ENCODE measurements around the gene LTBP4. TPM values are rescaled to one million over a fixed set of nuclear protein-coding genes. Genes with fewer than 3 reads are reported as not detected.

Gene LTBP4
- total RNA-seq, 1 donor from 2014 or later, result 93.6 TPM

GRCh38 chr19:40626918-40627317, 25.7 kb downstream of the LTBP4 start:
- H3K27ac Mint-ChIP-seq (ENCODE audit: unreplicated experiment), result no peak overlapping the region
- TF ChIP-seq CTCF (IDR thresholded peaks at IDR 0.05), result no peak
- DNase-seq (ENCODE audit: extremely low spot score, unreplicated experiment), result no peak
- H3K36me3 Mint-ChIP-seq (ENCODE audit: unreplicated experiment), result peaks cover 24% of the 10 kb centered on the region
- H3K27me3 Mint-ChIP-seq (ENCODE audit: unreplicated experiment), result no peaks in the 10 kb centered on the region
- H3K4me3 Mint-ChIP-seq (ENCODE audit: unreplicated experiment), result no peak overlapping the region
- H3K4me1 Mint-ChIP-seq (ENCODE audit: unreplicated experiment), result peaks cover 18% of the 10 kb centered on the region
- no peaks in the 10 kb centered on the region for H3K9me3 Mint-ChIP-seq (ENCODE audit: unreplicated experiment)

- no peak overlapping the region for H3K4me3 Mint-ChIP-seq (ENCODE audit: unreplicated experiment)
- H3K4me1 Mint-ChIP-seq (ENCODE audit: unreplicated experiment), result peaks cover 22% of the 10 kb centered on the region
- no peak for TF ChIP-seq CTCF (IDR thresholded peaks at IDR 0.05)
- peaks cover 23% of the 10 kb centered on the region for H3K36me3 Mint-ChIP-seq (ENCODE audit: unreplicated experiment)
- no peaks in the 10 kb centered on the region for H3K27me3 Mint-ChIP-seq (ENCODE audit: unreplicated experiment)
- no peaks in the 10 kb centered on the region for H3K9me3 Mint-ChIP-seq (ENCODE audit: unreplicated experiment)
- no peak for DNase-seq (ENCODE audit: extremely low spot score, unreplicated experiment)
- no peak overlapping the region for H3K27ac Mint-ChIP-seq (ENCODE audit: unreplicated experiment)
Measured at GRCh38 chr19:40627486-40628279, 26.5 kb downstream of the LTBP4 start.

GRCh38 chr19:40629346-40629745, 28.2 kb downstream of the LTBP4 start:
- Mint-ChIP-seq H3K27ac (ENCODE audit: unreplicated experiment) (no peak overlapping the region), H3K27me3 (ENCODE audit: unreplicated experiment) (no peaks in the 10 kb centered on the region), H3K4me1 (ENCODE audit: unreplicated experiment) (peaks cover 21% of the 10 kb centered on the region), H3K36me3 (ENCODE audit: unreplicated experiment) (peaks cover 21% of the 10 kb centered on the region), H3K4me3 (ENCODE audit: unreplicated experiment) (no peak overlapping the region), H3K9me3 (ENCODE audit: unreplicated experiment) (no peaks in the 10 kb centered on the region)
- TF ChIP-seq CTCF (IDR thresholded peaks at IDR 0.05), result no peak
- DNase-seq (ENCODE audit: extremely low spot score, unreplicated experiment), result no peak

- peaks cover 14% of the 10 kb centered on the region for H3K36me3 Mint-ChIP-seq (ENCODE audit: unreplicated experiment)
- H3K4me1 Mint-ChIP-seq (ENCODE audit: unreplicated experiment), result peaks cover 23% of the 10 kb centered on the region
- no peak for DNase-seq (ENCODE audit: extremely low spot score, unreplicated experiment)
- TF ChIP-seq CTCF (IDR thresholded peaks at IDR 0.05), result no peak
- no peak overlapping the region for H3K27ac Mint-ChIP-seq (ENCODE audit: unreplicated experiment)
- H3K27me3 Mint-ChIP-seq (ENCODE audit: unreplicated experiment), result peaks cover 3% of the 10 kb centered on the region
- no peaks in the 10 kb centered on the region for H3K9me3 Mint-ChIP-seq (ENCODE audit: unreplicated experiment)
- H3K4me3 Mint-ChIP-seq (ENCODE audit: unreplicated experiment), result no peak overlapping the region
Measured at GRCh38 chr19:40630571-40631160, 29.5 kb downstream of the LTBP4 start.

GRCh38 chr19:40632311-40633036, 31.3 kb downstream of the LTBP4 start:
- H3K27me3 Mint-ChIP-seq (ENCODE audit: unreplicated experiment), result peaks cover 4% of the 10 kb centered on the region
- no peak for DNase-seq (ENCODE audit: extremely low spot score, unreplicated experiment)
- no peaks in the 10 kb centered on the region for H3K9me3 Mint-ChIP-seq (ENCODE audit: unreplicated experiment)

More at GRCh38 chr19:40632311-40633036, 31.3 kb downstream of the LTBP4 start:
- H3K4me1 Mint-ChIP-seq (ENCODE audit: unreplicated experiment), result peaks cover 23% of the 10 kb centered on the region
- no peak for TF ChIP-seq CTCF (IDR thresholded peaks at IDR 0.05)
- peaks cover 9% of the 10 kb centered on the region for H3K36me3 Mint-ChIP-seq (ENCODE audit: unreplicated experiment)
- H3K4me3 Mint-ChIP-seq (ENCODE audit: unreplicated experiment), result no peak overlapping the region
- H3K27ac Mint-ChIP-seq (ENCODE audit: unreplicated experiment), result no peak overlapping the region
